Sigmoid colon (tissue), 7 donors: ENCODE data around the gene TSPAN3. TPM values are rescaled to one million over a fixed set of nuclear protein-coding genes. Genes with fewer than 3 reads are reported as not detected.

Experiments
- DNase-seq: peaks from one replicate; pipeline ENCODE4 v3.0.0-alpha.2; 2019
- H3K27ac ChIP-seq, 4 donors: fragments of 200-600 bp; sonication (generic); one replicate each; pipeline ENCODE4 v1.5.1; 2016 to 2019; ENCODE audit warnings: mild to moderate bottlenecking in 1 of 4
- H3K27me3 ChIP-seq, 3 donors: fragments of 200-600 bp; sonication (generic); one replicate each; pipeline ENCODE4 v1.5.1; 2019; ENCODE audit warnings: mild to moderate bottlenecking in 1 of 3
- H3K36me3 ChIP-seq, 4 donors: fragments of 200-600 bp; sonication (generic); one replicate each; pipeline ENCODE4 v1.5.1; 2016 to 2019
- H3K4me1 ChIP-seq, 4 donors: fragments of 200-600 bp; sonication (generic); one replicate each; pipeline ENCODE4 v1.5.1; 2017 to 2019
- H3K4me3 ChIP-seq, 4 donors: fragments of 200-600 bp; sonication (generic); one replicate each; pipeline ENCODE4 v1.5.1; 2017 to 2019; ENCODE audit warnings: mild to moderate bottlenecking in 2 of 4, moderate library complexity in 1 of 4
- H3K9me3 ChIP-seq, 4 donors: fragments of 200-600 bp in 3 of 4; sonication (generic) in 3 of 4; one replicate each; pipeline versions ENCODE4 v1.5.1 to v1.6.1; 2013 to 2019
- CTCF ChIP-seq, 4 experiments: fragments of 450-650 bp in 3 of 4; fragments of 200-600 bp in 1 of 4; IDR thresholded peaks; one replicate each; pipeline ENCODE4 v1.5.1; 2016 to 2019; ENCODE audit warnings: antibody characterized with exemption in 4 of 4, mild to moderate bottlenecking in 3 of 4, moderate library complexity in 2 of 4
- EP300 ChIP-seq, 4 donors: sonication (generic); formaldehyde crosslinking; IDR thresholded peaks; one replicate each; pipeline ENCODE4 v1.6.1; 2017; ENCODE audit warnings: antibody characterized with exemption in 4 of 4
- POLR2A ChIP-seq, 2 donors: fragments of 450-650 bp; IDR thresholded peaks; one replicate each; pipeline ENCODE4 v1.6.1; 2016; ENCODE audit warnings: antibody characterized with exemption in 2 of 2, mild to moderate bottlenecking in 2 of 2, moderate library complexity in 2 of 2
- POLR2AphosphoS5 ChIP-seq, 4 donors: sonication (generic); formaldehyde crosslinking; IDR thresholded peaks; one replicate each; pipeline ENCODE4 v1.6.1; 2017; ENCODE audit warnings: antibody characterized with exemption in 4 of 4
- WGBS, 2 donors: extraction: QIAGEN DNeasy Blood & Tissue Kit; methylation state at CpG; one replicate each; pipeline ENCODE4 v1.1.7; 2013; 5-methylcytosine and 5-hydroxymethylcytosine counted together
- intact Hi-C: fragments of 100-400 bp; cut with DNase I; formaldehyde crosslinking; loops from one replicate; pipeline ENCODE4 v1.15.1; 2023
- polyA plus RNA-seq, 3 donors: library from polyadenylated mRNA; stranded (reverse); fragments of 200-250 nt; gene quantifications; one replicate each; pipeline ENCODE4 v1.2.3, GENCODE V29; 2013
- total RNA-seq, 4 donors: library from RNA; depleted of rRNA; stranded (reverse); fragments of >200 nt; gene quantifications; one replicate each; pipeline ENCODE4 v1.1.0, GENCODE V29; 2016
- donor health status: healthy with polysubstance abuse.
- donor health status: Bipolar disorder and iron deficiency.
- donor health status: healthy.

The TSPAN3 gene
- total and polyA plus RNA-seq, 7 donors, result 129 to 402 (median 166) TPM

- H3K4me3 ChIP-seq, result peak overlapping the region in 2 of 4 donors; percentile 17 to 37
- intact Hi-C loops, result no loop called here
- H3K4me1 ChIP-seq, result peaks cover 0 to 25% (median 9%) of the 10 kb centered on the region in 4 donors
- H3K9me3 ChIP-seq, result no peaks in the 10 kb centered on the region
- H3K36me3 ChIP-seq, result no peaks in the 10 kb centered on the region
- 63 to 80% methylated on average over 14 of the region's 14 CpGs for WGBS, 2 donors
- peak overlapping the region in 3 of 4 donors; percentile 26 to 75 (median 52) for H3K27ac ChIP-seq
- DNase-seq, result peak; percentile 65
- no peaks in the 10 kb centered on the region for H3K27me3 ChIP-seq
- TF ChIP-seq POLR2AphosphoS5 (IDR thresholded peaks at IDR 0.05), result no peak
- no peak for TF ChIP-seq CTCF (IDR thresholded peaks at IDR 0.05)
- no peak for TF ChIP-seq EP300 (IDR thresholded peaks at IDR 0.05)
- TF ChIP-seq POLR2A (IDR thresholded peaks at IDR 0.05), result no peak
Measured at GRCh38 chr15:76996526-76997401, 74.1 kb downstream of the TSPAN3 start.

GRCh38 chr15:76996076-76996525 is 74.8 kb downstream of the TSPAN3 start:
- DNase-seq, result peak; percentile 53
- Histone ChIP-seq H3K4me3 (peak overlapping the region in 2 of 4 donors; percentile 17 to 37), H3K4me1 (peaks cover 0 to 25% (median 9%) of the 10 kb centered on the region in 4 donors), H3K36me3 (no peaks in the 10 kb centered on the region), H3K9me3 (no peaks in the 10 kb centered on the region), H3K27me3 (no peaks in the 10 kb centered on the region), H3K27ac (peak overlapping the region in 3 of 4 donors; percentile 26 to 75 (median 52))
- intact Hi-C loops, result no loop called here
- 61 to 76% methylated on average over 9 of the region's 9 CpGs for WGBS, 2 donors
- TF ChIP-seq EP300 (IDR thresholded peaks at IDR 0.05) (no peak), POLR2A (IDR thresholded peaks at IDR 0.05) (no peak), POLR2AphosphoS5 (IDR thresholded peaks at IDR 0.05) (no peak), CTCF (IDR thresholded peaks at IDR 0.05) (no peak)

DNA sequence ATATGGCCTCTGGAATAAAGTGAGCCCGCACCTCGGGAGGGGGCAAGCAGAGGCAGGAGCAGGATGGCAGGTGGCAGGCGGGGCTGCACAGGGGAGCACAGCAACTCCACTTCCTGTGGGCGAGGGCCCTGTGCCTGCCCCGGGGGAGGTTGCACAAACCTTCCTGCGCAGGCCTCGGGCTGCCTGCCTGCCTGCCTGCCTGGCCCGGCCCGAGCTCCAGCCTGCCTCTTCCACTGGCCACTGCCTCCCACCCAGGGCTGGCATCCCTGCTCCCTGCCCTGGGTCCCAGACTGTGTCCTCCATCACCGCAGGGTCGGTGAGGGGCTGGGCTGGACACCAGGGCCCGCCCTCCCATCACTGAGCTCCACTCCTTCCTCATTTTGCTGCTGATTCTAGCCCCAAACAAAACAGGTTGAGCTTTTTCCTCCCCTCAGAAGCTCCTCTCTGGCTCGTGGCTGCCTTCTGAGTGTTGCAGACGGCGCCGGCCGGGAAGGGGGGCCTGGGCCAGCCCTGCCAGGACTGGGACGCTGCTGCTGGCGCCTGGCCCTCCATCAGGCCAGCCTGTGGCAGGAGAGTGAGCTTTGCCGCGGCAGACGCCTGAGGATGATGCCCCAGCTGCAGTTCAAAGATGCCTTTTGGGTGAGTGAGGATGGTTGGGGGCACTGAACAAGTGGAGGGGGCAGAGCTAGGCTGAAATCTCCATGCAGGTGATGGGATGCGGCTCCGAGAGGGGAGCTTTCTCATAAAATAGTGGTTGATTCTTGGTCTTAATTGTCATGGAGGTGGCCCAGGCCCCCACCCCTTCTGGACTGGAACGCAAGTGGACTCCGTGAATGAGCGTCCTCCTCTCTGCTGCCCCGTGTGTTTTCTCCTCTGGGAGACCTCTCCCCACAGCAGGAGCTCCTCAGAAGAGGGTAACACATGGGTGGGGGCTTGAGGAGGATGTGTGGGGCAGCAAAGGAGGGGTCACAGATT is 75.7 kb downstream of the TSPAN3 start, which contains the start of gene PSTPIP1:
Gene PSTPIP1, plus strand, starts transcription at position 156 of the 975 bp plus-strand sequence. Its CDS starts 448 bp downstream, at position 604.
- Histone ChIP-seq H3K27me3 (no peaks in the 10 kb centered on the region), H3K4me1 (peaks cover 0 to 25% (median 9%) of the 10 kb centered on the region in 4 donors), H3K27ac (peak within 1 kb of the TSS; percentile 47 to 75 (median 52)), H3K36me3 (no peaks in the 10 kb centered on the region), H3K4me3 (peak within 1 kb of the TSS; percentile 3 to 37 (median 17)), H3K9me3 (no peaks in the 10 kb centered on the region)
- peak; percentile 68 for DNase-seq
- intact Hi-C loops, result no loop called here
- 35 to 68% methylated on average over 28 of the region's 28 CpGs for WGBS, 2 donors
- TF ChIP-seq EP300 (IDR thresholded peaks at IDR 0.05) (no peak), POLR2A (IDR thresholded peaks at IDR 0.05) (no peak), POLR2AphosphoS5 (IDR thresholded peaks at IDR 0.05) (peak in 1 of 4 donors; percentile 7), CTCF (IDR thresholded peaks at IDR 0.05) (no peak)

DNA sequence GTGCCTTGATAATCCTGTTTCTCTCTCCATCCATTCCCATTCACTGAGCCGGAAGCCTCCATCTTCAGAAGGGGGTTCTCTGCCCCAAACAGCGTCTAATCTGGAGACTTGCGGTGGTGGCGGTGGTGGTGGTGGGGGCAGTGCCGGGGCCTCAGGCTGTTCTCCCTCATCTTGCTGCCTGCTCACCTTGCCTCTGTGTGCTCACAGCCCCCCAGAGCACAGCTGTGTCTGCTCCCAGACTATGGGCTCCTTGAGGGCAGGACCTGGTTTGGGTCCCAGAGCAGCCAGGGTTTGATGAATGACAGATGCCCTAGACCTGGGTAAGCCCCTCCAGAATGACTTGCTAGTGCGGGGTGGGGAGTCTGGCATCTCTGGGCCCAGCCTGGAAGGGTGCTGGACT is 76.4 kb downstream of the TSPAN3 start:
- peak overlapping the region in 3 of 4 donors; percentile 47 to 75 (median 52) for H3K27ac ChIP-seq
- TF ChIP-seq POLR2A (IDR thresholded peaks at IDR 0.05) (no peak), CTCF (IDR thresholded peaks at IDR 0.05) (no peak), POLR2AphosphoS5 (IDR thresholded peaks at IDR 0.05) (no peak), EP300 (IDR thresholded peaks at IDR 0.05) (no peak)
- no peaks in the 10 kb centered on the region for H3K27me3 ChIP-seq
- WGBS, 2 donors, result 86 to 94% methylated on average over 6 of the region's 6 CpGs
- no peak overlapping the region for H3K4me3 ChIP-seq
- intact Hi-C loops, result no loop called here
- no peaks in the 10 kb centered on the region for H3K9me3 ChIP-seq
- H3K4me1 ChIP-seq, result peaks cover 0 to 25% (median 9%) of the 10 kb centered on the region in 4 donors
- DNase-seq, result no peak
- H3K36me3 ChIP-seq, result no peaks in the 10 kb centered on the region
